Cortex of kidney (tissue), 1 donor: Measurements from ENCODE around the gene CDHR5.

Experiments
- DNase-seq: peaks from one replicate; lab custom pipeline; 2025; lab: John Stamatoyannopoulos, UW

Gene CDHR5

GRCh38 chr11:567011-567628 lies 57.6 kb downstream of the CDHR5 start:
- DNase-seq: no peak
